Hindlimb muscle (tissue), 1 donor: Measurements from ENCODE around the gene TCOF1. TPM values are rescaled to one million over a fixed set of nuclear protein-coding genes. Genes with fewer than 3 reads are reported as not detected.

Source experiments
- DNase-seq: peaks from one replicate; pipeline ENCODE4 v3.0.0-alpha.2; 2013
- polyA plus RNA-seq: library from polyadenylated mRNA; unstranded; fragments of 120-200 nt; gene quantifications from one replicate; pipeline ENCODE4 v1.2.1, GENCODE V29; 2013; ENCODE audit not compliant: insufficient read length

TCOF1 gene
- polyA plus RNA-seq, 1 donor: 23.5 TPM

DNA sequence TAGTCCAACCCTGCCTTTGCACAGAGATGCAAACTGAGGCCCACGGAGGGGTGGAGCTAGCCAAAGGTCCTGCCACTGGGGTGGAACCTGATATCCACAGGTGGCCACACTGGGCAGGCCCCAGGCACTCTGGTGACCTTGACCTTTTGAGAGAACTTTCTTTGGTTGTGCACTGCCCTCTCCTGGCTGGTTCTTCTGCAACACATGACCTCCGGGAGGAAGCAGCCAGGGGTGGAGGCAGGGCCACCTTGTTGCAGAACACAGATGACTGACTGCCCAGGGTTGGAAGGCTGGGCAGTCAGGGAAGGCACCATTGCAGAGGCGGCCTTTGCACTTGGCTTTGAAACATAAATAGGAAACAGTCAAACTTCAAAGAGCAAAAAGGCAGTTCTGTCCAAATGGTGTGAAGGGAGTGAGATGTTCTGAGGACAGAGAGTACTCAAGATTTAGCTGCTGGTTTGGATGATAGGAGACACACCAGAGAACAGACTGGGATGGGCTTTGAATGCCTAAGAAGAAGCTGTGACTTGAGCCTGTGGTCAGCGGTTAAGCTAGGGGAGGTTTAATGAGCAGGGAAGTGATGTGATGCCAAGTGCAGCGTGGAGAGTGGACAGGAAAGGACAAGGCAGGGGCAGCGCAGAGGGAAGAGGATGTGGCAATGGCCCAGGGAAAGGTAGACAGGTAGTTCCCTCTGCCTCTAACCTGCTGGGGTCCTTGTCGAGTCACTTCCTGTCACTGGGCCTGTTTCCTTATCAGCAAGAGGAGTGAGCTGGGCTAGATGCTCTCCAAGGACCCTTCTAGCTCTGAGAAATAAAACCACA lies 6.8 kb upstream of the TCOF1 start:
- DNase-seq: no peak

DNA sequence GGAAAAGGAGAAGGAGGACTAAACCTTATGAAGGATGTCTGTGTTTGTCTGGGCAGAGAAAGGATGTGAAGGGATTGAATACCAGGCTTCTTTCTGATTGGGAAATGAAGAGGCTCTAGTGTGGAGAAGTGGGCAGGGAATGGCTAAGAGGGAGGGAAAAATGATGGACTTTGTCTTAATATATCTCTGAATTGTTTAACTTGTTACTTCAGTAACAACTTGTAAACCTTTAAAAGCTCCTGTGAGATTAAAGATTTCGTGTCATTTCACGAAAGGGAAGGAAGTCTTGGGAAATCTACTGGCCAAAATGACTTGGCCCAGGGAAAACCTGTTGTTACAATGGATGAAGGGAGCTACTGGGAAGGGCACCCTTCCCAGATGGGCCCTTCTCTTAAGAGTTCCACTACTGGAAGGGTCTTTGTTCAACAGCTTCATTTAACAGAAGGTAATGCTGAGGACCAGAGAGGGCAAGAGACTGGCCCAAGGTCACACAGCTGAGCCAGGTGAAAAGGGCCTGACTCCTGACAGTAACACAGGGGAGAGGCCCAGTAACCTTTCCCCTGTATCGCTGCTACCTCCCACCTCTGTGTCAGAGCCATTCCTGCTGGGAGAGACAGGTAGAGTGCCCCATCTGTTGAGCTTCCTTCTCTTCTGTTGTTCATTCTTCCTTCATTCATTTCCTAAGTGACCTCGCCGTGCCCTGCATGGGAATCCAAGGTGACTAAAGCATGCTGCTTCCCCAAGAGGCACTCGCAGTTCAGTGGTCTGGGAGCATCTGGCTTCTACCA lies 5.1 kb upstream of the TCOF1 start:
- no peak for DNase-seq

DNA sequence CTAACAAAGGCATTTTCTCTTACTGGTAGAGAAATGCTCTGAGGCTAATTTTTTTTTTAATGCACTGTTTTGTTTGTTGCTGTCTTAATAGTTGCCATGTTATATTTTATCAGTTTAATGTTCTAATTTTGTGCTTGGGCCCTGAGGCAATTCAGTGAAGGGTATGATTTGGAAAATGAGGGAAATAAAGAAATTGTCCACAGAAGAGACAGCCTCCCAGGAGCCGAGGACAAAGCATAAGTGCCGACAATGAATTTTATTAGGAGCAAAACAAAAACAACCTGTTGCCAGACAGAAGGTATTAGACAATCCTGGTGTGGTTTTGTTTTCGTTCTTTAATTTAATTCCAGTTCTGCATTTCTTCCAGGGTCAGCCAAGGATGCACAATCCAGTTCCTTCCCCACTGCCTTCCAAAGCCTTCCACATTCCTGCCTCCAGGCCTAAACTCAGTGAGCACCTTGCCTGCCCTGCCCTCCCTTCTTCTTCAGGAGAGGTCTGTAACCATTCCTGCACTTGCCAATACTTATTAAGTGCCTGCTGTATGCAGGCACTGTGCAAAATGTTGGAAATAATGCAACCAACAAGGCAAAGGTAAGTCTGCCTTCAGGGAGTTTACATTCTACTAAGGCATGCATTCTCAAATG lies 4.3 kb upstream of the TCOF1 start:
- DNase-seq: no peak

DNA sequence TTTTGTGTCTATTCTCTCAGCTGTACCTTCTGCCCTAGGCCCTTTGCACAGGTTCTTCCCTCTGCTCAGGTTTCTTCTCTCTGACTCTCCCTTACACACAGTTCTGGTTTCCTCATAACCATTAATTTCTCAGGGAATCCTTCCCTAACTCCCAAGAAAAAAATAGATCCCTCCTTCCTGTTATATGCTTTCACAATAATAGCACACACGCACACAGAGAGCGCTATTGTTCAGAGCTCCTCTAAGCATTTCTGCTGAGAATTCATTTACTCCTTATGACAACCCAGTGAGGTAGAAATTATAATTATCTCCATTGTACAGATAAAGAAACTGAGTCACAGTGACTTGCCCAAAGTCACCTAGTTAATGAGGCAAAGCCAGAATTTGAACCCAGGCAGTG lies 1.7 kb upstream of the TCOF1 start:
- DNase-seq: no peak

DNA sequence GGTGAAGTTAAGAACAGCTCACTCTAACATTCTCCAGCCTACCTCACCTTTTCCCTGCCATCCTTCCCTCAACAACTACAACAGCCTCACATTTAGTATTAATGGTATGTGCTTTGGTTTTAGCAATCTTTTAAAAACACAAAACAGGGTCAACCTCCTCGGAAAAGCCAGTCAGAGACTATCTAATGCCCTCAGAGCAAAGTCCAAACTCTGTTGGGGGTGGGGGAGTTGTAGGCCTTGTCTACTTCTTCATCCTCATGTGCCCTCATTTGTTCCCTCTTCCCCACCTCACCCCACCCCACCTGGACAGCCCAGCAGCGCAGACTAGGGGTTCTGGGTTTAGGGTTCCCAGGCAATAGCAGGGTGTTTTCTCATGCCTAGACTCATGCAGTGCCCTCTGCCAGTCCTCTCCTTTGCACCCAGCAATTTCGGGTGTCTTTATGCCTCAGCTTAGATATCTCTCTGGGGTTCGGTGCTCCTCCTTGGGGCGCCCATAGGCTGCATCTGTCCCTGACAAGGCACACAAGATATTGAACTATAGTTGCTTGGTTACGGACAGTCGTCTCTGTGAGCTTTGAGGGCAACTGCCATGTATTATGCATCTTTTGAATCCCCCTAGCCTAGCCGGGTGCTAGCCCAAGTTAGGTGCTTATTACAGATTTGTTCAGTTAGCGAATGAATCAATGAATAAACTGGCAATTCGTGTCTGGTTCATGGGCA lies 762 bp upstream of the TCOF1 start:
- DNase-seq: no peak

DNA sequence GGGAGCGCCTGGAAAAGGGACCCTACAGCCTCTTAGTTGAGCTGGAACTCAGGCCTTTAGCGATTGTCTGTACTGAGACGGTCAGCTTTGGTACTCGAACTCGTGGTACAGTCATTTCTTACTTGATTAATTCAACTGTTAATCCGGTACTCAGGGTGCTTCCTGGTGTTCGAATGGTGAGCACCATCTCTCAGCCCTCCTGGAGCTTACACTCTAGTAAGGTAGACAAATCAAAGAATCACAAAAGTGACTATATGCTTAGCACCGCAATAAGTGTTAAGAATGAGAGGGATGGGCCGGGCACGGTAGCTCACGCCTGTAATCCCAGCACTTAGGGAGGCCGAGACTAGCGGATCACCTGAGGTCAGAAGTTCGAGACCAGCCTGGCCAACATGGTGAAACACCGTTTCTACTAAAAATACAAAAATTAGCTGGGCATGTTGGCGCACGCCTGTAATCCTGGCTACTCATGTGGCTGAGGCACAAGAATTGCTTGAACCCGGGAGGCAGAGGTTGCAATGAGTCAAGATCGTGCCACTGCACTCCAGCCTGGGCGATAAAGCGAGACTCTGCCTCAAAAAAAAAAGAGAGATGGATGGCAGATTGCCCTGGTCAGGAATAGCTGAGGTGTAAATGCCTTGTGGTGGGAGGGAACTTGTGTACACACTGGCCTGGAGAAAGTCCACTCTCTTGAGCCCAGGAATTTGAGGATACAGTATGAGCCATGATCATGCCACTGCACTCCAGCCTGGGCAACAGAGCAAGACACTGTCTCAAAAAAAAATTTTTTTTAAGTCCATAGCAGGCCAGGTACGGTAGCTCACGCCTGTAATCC lies 981 bp downstream of the TCOF1 start:
- no peak for DNase-seq

DNA sequence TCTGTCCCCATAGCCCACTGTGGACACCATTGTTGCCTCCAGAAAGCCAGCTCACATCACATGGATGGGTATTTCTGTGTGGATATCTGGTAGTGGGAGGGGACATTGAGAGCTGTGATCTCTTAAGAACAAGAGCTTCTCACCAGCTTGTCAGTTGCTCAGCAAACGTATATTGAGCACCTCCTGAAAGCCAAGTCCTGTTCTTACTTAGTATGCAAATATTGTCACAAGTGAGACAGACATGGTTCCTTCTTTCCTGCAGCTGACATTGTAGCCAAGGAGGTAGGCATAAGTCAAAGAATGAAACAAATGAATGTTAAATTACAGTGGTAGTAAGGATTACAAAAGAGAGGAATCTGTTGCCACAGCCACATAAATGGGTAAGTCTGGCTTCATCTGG lies 3.8 kb downstream of the TCOF1 start:
- DNase-seq: no peak

DNA sequence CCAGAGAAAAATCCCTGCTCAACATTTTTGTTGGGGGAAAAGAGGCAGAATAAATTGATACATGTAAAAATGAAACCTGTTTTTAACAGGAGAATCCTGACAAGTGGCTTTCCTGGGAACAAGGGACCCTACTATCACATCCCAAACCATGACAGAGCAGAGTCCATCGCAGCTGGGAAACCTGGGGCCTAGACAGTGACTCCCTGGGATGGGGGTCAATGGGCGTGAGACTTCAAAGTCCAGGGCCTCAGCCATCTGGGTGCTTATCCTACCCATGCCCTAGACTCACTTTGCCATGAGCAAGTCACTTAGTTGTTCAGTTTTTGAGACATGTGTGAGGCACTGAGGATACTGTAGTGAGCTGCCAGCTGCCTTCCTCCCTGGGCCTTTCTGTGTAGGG lies 5.7 kb downstream of the TCOF1 start:
- DNase-seq: no peak

DNA sequence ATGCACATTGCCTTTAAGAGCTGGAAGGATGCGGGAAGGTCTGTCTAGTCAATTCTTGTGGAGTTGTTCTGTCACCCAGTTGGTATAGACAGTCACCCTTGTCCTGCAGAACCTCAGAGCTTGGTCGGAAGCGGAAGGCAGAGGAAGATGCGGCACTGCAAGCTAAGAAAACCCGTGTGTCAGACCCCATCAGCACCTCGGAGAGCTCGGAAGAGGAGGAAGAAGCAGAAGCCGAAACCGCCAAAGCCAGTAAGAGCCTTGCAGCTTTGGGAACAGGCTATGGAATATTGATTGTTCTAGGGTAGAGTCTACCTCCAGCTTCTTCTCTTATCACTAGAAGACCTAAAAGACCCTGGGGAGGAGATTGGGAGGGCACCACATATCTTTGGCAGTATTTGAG lies 6.5 kb downstream of the TCOF1 start:
- DNase-seq: no peak

DNA sequence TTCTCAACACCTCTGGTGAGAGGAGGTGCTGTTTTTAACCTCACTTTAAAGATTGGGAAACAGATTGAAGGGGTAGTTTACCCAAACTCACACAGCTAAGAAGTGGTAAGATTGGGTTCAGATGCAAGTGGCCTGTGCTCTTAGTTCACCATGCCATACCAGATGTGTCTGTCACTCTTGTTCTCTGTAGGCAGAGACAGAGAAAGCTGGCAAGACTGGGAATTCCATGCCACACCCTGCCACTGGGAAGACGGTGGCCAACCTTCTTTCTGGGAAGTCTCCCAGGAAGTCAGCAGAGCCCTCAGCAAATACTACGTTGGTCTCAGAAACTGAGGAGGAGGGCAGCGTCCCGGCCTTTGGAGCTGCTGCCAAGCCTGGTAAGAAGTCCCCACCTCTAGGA lies 11.0 kb downstream of the TCOF1 start:
- no peak for DNase-seq

DNA sequence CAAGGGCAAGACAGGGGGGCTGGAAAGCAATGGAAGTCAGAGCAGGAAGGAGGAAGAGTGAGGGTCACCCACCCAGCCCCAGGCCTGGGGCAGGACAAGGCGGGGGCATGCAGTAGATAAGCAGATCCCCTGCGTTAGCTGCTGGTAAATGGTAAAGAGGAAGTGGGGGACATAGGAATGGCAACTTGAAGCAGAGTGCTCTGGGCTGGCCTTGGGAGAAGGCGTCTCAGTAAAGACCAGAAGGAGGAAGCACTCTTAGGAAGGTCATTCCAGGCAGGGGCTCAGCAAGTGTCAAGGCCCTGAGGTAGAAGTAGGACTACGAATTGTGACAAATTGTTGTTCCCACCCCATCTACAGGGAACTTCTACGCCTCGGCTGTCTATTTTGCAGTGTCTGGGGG lies 15.1 kb downstream of the TCOF1 start:
- DNase-seq: no peak

DNA sequence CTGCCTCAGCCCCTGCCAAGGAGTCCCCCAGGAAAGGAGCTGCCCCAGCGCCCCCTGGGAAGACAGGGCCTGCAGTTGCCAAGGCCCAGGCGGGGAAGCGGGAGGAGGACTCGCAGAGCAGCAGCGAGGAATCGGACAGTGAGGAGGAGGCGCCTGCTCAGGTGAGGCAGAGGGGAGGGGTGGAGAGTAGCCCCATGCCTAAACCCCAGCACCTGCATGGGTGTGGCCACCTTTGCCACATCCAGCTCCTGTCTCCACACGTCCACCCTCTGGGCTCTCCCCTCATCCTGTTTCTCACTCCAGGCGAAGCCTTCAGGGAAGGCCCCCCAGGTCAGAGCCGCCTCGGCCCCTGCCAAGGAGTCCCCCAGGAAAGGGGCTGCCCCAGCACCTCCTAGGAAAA lies 17.2 kb downstream of the TCOF1 start:
- DNase-seq: no peak

DNA sequence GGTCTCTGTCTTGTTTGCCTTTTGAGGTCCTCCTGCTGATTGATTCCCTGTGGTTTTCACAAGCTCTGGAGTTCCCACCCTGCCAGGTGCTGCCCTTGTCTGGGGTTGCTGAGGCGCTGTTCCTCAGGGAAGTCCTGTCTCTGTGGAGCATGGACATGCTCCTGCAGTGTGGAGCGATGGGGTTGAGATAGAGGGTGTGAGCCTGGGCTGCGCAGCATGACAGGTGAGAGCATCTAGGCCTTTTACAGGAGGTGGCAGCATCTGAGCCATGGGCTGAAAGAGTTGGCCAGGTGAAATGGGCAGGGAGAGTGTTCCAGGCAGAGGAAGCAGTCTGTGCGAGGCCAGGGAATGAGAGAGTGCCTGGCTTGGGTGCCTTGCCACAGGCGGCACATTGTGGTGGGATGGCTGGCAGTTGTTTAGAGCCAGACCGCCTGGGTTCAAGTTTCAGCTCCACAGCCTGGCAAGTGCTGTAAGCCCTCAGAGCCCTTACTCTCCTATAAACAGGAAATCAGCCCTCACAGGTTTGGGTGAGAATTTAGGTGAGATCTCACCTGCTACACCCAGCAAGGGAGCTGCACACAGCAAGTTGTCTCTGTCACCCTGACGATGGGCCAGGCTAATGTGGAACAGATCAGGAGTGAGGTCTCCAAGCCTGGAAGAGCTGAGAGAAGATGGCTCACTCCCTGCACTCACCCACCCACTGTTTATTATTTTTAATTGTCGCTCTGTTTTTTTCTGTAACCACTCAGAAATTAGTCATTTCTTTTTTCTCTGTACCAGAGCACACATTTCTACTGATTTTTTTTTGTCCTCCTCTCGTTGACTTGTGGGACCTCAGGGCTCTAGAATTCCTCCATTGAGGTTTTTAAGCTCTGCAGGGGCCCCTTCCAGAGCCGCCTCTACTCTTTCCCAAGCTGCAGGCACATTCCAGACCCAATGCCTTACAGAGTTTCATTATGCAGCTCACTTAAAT lies 19.6 kb downstream of the TCOF1 start:
- no peak for DNase-seq

DNA sequence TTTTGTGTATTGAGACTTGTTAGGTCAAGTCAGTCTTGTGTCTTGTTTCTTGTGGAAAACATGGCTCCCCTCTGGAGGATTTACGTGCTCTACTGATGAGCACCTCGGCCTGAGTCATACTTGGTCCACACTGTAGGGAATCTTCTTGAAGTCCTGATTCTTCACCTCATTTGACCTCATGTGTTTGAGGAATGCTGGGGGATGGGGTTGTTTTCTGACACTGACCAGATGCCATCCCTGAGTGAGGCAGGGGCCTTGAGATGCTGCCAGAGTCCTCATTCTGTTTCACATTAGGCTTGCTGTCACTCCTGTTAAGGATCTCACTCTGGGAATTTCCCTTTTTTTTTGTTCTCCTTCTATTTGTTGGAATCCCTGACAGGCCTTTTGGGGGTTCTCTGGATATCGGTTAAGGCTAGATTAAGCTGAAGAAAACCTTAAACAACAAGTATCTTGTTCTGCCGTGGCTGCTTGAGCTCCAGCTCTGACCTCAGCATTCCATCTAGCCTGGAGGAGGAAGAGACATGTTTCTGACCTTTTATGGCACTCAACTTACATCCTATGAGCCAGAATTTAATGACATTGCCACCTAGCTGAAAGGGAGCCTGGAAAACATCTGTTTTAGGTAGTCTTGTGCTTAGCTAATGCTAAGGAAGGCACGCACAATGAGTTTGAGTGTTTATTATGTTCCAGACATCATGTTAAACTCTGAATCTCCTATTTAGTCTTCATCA lies 20.6 kb downstream of the TCOF1 start:
- DNase-seq: no peak

DNA sequence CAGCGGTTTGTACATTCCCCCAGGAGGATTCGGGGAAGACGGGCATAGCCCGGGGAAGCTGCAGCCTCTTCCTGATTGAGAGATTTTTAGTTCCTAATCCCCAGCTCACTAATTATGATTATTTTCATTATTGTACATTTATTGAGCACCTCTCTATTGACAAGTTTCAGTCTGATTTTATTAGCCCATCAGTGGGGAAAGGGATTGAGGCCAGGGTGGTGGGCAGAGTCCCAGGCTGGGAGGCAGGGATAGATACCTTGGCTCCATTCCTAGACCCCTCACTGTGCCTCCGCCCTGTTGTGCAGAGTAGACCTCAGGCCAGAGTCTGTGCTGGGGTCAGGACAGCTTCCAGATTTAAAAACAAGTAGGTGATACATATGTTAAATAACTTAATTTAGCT lies 27.2 kb downstream of the TCOF1 start:
- DNase-seq: no peak

DNA sequence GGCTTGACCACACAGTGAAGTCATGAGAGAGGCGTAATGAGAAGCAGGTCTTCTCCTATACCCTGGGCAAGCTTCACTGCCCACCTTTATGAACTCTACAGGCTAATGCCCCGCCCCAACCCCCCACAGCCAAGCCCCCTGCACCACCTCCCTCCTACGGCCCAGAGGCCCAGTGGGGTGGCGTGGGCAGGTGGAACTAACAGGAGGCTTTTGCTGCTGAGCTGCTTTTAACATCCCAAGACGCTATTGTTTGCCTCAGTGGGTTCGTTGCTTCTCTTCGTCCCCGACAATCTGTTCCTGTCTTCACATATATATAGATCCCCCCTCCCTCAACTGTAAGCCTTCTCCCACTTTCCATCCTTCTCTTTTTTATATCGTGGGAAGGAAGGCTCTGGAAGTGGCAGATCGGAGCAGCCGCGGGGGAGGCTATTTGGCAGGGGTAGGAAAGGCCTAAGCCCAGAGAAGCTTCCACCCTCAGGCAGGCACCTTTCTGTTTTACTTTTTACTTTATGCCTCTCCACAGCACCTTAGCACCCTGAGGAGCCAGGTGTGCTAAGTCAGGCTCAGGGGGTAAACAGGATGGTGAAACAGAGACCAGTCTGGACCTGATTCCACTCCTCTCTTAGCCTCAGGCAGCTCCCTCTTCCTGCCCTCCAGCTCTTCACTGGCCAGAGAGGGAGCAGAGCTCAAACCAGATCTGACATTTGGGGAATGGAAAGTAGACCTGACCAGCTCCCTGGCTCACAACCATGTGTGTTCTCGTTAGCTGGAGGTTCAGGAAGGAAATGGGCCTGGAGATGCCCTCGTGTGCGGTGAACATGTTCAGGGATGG lies 28.7 kb downstream of the TCOF1 start:
- DNase-seq: no peak

DNA sequence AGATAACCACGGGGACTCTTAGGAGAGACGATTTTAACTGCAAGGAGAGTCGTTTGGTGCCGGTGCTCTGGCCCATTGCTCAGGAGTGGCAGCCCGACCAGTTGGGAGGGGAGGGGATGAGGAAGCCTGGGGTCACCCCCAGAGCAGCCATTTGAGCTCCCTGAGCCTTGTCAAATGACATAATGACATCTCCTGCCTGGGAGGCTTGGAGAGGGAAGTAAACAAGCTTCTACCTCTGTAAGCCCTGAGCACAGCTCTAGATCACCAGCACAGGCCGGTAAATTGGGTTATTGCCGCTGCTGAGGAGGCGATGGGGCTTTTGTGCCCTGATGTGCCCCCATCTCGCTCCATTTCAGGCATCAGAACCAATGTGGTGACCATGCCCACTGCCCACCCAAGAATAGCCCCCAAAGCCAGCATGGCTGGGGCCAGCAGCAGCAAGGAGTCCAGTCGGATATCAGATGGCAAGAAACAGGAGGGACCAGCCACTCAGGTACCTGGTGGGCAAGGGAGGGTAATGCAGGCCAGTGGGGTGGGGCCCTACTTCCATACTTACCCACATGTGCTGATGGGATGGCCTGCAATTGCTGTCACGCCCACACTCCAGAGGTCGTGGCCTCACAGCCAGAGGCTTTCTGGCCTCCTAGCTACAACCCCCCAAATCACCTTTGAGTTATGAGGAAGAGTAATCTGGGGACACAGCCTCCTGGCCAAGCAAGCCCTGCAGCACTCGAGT lies 32.2 kb downstream of the TCOF1 start:
- no peak for DNase-seq
